Stomach (tissue), 9 donors: ENCODE results near the gene FHOD3. TPM values are rescaled to one million over a fixed set of nuclear protein-coding genes. Genes with fewer than 3 reads are reported as not detected.

ENCODE experiments used
- DNase-seq, 2 donors: peaks; one replicate each; pipeline versions ENCODE4 v3.0.0 to v3.0.0-alpha.2; 2013 to 2019
- H3K27ac ChIP-seq, 5 donors: fragments of 200-600 bp in 4 of 5; sonication (generic) in 4 of 5; one replicate each; pipeline ENCODE4 v1.5.1; 2013 to 2019; ENCODE audit warnings: mild to moderate bottlenecking in 1 of 5, moderate library complexity in 1 of 5
- H3K27me3 ChIP-seq, 3 donors: fragments of 200-600 bp; sonication (generic); one replicate each; pipeline ENCODE4 v1.5.1; 2017 to 2019; ENCODE audit warnings: mixed run types in 1 of 3
- H3K36me3 ChIP-seq, 4 donors: fragments of 200-600 bp; sonication (generic); 1 replicate in 3 of 4; 2 replicates in 1 of 4; pipeline ENCODE4 v1.5.1; 2016 to 2019
- H3K4me1 ChIP-seq, 4 donors: fragments of 200-600 bp; sonication (generic); one replicate each; pipeline ENCODE4 v1.5.1; 2016 to 2019
- H3K4me3 ChIP-seq, 4 donors: fragments of 200-600 bp; sonication (generic) in 3 of 4; one replicate each; pipeline ENCODE4 v1.5.1; 2016 to 2019; ENCODE audit warnings: mild to moderate bottlenecking in 1 of 4
- H3K9me3 ChIP-seq, 4 donors: fragments of 200-600 bp; sonication (generic); one replicate each; pipeline ENCODE4 v1.5.1; 2016 to 2019
- CTCF ChIP-seq, 7 experiments: fragments of 450-650 bp in 4 of 7; fragments of 200-600 bp in 3 of 7; sonication (generic) in 3 of 7; IDR thresholded peaks; one replicate each; pipeline ENCODE4 v1.5.1; 2016 to 2019; ENCODE audit warnings: antibody characterized with exemption in 7 of 7, control low read depth in 2 of 7, mild to moderate bottlenecking in 1 of 7
- EP300 ChIP-seq: sonication (generic); formaldehyde crosslinking; IDR thresholded peaks from one replicate; pipeline ENCODE4 v1.6.1; 2017; ENCODE audit warnings: antibody characterized with exemption
- POLR2A ChIP-seq, 4 donors: fragments of 450-650 bp; IDR thresholded peaks; one replicate each; pipeline ENCODE4 v1.6.1; 2016; ENCODE audit warnings: antibody characterized with exemption in 4 of 4, control low read depth in 2 of 4, mild to moderate bottlenecking in 1 of 4, moderate library complexity in 1 of 4
- POLR2AphosphoS5 ChIP-seq, 3 donors: sonication (generic); formaldehyde crosslinking; IDR thresholded peaks; one replicate each; pipeline ENCODE4 v1.6.1; 2016; ENCODE audit warnings: antibody characterized with exemption in 3 of 3
- WGBS, 5 donors: extraction: QIAGEN DNeasy Blood & Tissue Kit in 3 of 5; methylation state at CpG; one replicate each; pipeline versions ENCODE4 v1.1.5 to v1.1.7; 2013 to 2018; 5-methylcytosine and 5-hydroxymethylcytosine counted together
- intact Hi-C: fragments of 100-400 bp; cut with DNase I; formaldehyde crosslinking; loops from one replicate; pipeline ENCODE4 v1.15.1; 2023; ENCODE audit warnings: low total_unique reads
- polyA plus RNA-seq, 3 donors: library from polyadenylated mRNA; stranded (reverse); fragments of 200-250 nt; gene quantifications; one replicate each; pipeline ENCODE4 v1.2.3, GENCODE V29; 2013
- total RNA-seq, 5 donors: library from RNA; depleted of rRNA; stranded (reverse); fragments of >200 nt; gene quantifications; one replicate each; pipeline versions ENCODE4 v1.1.0 to v1.2.3, GENCODE V29; 2014 to 2016
- donor health status: healthy with polysubstance abuse.
- donor health status: Bipolar disorder and iron deficiency.
- donor health status: healthy.

The FHOD3 gene
- total and polyA plus RNA-seq, 8 donors: under 0.01 to 9.1 (median 4.6) TPM

DNA sequence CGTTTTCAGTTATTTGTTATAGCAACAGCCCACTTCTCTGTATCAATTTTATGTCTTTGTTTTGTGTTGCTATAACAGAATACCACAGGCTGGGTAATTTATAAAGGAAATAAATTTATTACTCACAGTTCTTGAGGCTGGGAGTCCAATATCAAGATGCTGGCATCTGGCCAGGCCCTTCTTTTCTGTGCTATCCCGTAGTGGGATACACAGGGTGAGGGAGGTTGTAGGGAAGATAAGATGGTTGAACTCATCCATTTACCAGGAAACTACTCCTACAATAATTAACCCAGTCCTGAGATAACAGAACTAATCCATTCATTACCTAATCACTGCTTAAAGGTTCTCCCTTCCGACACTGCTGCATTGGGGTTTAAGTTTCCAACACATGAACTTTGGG, 310.6 kb downstream of the FHOD3 start:
- no peak overlapping the region for H3K4me3 ChIP-seq
- no peak overlapping the region for H3K27ac ChIP-seq
- DNase-seq: peak in 1 of 2 donors; percentile 10
- WGBS, 5 donors: 25 to 55% (median 35%) methylated on average over 3 of the region's 3 CpGs
- intact Hi-C loops: no loop called here
- no peaks in the 10 kb centered on the region for H3K9me3 ChIP-seq
- H3K27me3 ChIP-seq: no peaks in the 10 kb centered on the region
- H3K4me1 ChIP-seq: no peaks in the 10 kb centered on the region
- TF ChIP-seq POLR2AphosphoS5 (IDR thresholded peaks at IDR 0.05) (no peak), CTCF (IDR thresholded peaks at IDR 0.05) (no peak), POLR2A (IDR thresholded peaks at IDR 0.05) (no peak), EP300 (no peak)
- peaks cover 0 to 5% (median 0%) of the 10 kb centered on the region in 4 donors for H3K36me3 ChIP-seq

GRCh38 chr18:36610258-36610657, 312.7 kb downstream of the FHOD3 start:
- Histone ChIP-seq H3K27ac (no peak overlapping the region), H3K9me3 (no peaks in the 10 kb centered on the region), H3K27me3 (no peaks in the 10 kb centered on the region), H3K4me1 (no peaks in the 10 kb centered on the region), H3K4me3 (no peak overlapping the region), H3K36me3 (peaks cover 0 to 5% (median 0%) of the 10 kb centered on the region in 4 donors)
- TF ChIP-seq POLR2AphosphoS5 (IDR thresholded peaks at IDR 0.05) (no peak), EP300 (no peak), CTCF (IDR thresholded peaks at IDR 0.05) (no peak), POLR2A (IDR thresholded peaks at IDR 0.05) (no peak)
- intact Hi-C loops: no loop called here
- DNase-seq: no peak
- 86 to 92% (median 88%) methylated on average over 8 of the region's 8 CpGs for WGBS, 5 donors

DNA sequence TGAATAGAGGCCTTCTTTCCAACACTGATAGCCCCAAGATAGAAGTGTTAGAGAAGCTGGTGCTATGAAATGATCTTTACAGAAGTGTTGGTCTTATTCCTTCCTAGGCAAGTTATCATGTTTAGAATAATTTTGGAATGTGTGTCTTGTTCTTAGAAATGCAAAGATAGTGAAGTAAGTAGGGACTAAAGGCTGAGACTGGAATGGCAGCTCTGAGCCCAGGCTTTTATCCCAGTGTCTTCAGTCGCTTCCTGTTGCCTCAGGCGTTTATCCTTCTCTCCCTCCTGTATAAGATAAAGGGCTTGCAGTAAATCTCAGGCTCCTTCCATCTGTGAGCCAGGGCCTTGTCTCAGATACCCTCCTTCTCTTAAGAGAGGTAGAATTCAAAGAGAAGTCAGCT, 313.1 kb downstream of the FHOD3 start:
- WGBS, 5 donors: 59 to 72% (median 67%) methylated on average over 2 of the region's 2 CpGs
- Histone ChIP-seq H3K36me3 (peaks cover 0 to 5% (median 0%) of the 10 kb centered on the region in 4 donors), H3K4me3 (no peak overlapping the region), H3K27ac (no peak overlapping the region), H3K9me3 (no peaks in the 10 kb centered on the region), H3K27me3 (no peaks in the 10 kb centered on the region), H3K4me1 (no peaks in the 10 kb centered on the region)
- TF ChIP-seq EP300 (no peak), CTCF (IDR thresholded peaks at IDR 0.05) (no peak), POLR2A (IDR thresholded peaks at IDR 0.05) (no peak), POLR2AphosphoS5 (IDR thresholded peaks at IDR 0.05) (no peak)
- intact Hi-C loops: no loop called here
- DNase-seq: no peak

- DNase-seq: no peak
- no peak for TF ChIP-seq EP300
- no peak for TF ChIP-seq POLR2AphosphoS5 (IDR thresholded peaks at IDR 0.05)
- TF ChIP-seq POLR2A (IDR thresholded peaks at IDR 0.05): no peak
- no peak for TF ChIP-seq CTCF (IDR thresholded peaks at IDR 0.05)
- H3K9me3 ChIP-seq: no peaks in the 10 kb centered on the region
- no peak overlapping the region for H3K4me3 ChIP-seq
- H3K4me1 ChIP-seq: no peaks in the 10 kb centered on the region
- no peaks in the 10 kb centered on the region for H3K27me3 ChIP-seq
- no peak overlapping the region for H3K27ac ChIP-seq
- H3K36me3 ChIP-seq: peaks cover 0 to 5% (median 0%) of the 10 kb centered on the region in 4 donors
- WGBS, 5 donors: 89 to 97% (median 92%) methylated on average over 6 of the region's 6 CpGs
- intact Hi-C loops: no loop called here
These were observed 315.6 kb downstream of the FHOD3 start for GRCh38 chr18:36613069-36613468.
